HG03103 (cell line): ENCODE results near the gene DYNC1LI2.
"Not testable (repeated sequence)": the region's sequence is repeated elsewhere in the genome, so short reads cannot be mapped to it uniquely, and the experiment has no call there.

Experiments used
- ATAC-seq: cut with Tn5 transposase; IDR thresholded peaks from one replicate; pipeline ENCODE4 v1.9.1; 2021; ENCODE audit warnings: low read depth; ENCODE audit not compliant: unreplicated experiment

DYNC1LI2 gene

GRCh38 chr16:66698046-66698445, 53.4 kb downstream of the DYNC1LI2 start:
- no peak for ATAC-seq

- peak; percentile 88 for ATAC-seq
Measured at GRCh38 chr16:66696669-66697630, 54.5 kb downstream of the DYNC1LI2 start, which contains the start of gene CMTM4. Gene CMTM4 (minus strand): TSS chr16:66696743. CDS start chr16:66696525, 218 bp downstream.

DNA sequence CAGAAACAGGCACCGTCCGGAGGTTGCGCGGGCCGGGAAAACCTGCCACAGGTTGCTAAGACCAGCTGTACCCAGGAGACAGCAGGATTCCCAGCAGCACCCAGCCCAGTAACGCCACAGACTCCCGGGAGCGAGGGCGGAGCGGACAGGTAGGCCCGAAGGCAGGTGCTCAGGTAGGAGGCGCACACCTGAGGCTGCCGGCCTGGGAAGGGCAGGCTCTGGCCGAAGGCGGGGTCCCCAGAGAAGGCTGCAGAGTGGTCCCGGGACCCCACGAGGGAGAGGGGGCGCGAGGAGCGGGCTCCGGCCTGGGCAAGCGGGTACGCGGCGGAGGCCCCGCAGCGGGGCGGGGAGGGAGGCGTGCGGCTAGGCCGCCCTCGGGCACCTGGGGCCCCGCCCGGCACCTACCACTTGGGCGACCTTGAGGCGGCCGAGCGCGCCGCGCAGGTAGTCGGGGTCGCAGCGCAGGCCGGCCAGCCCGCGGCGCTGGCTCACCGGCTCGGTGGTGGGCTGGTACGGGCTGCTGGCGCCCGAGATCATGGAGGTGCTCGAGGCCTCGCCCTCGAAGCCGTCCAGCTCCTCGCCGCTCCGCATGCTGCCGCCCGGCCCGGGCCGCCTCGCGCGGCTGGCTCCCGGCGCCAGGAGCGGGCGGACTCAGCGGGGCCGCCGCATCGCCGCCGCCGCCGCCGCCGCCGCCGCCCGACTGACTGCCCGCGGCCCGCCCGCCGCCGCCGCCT, 55.3 kb downstream of the DYNC1LI2 start:
- ATAC-seq = peak; percentile 39

- no peak for ATAC-seq
Measured at GRCh38 chr16:66695471-66695934, 55.9 kb downstream of the DYNC1LI2 start.

DNA sequence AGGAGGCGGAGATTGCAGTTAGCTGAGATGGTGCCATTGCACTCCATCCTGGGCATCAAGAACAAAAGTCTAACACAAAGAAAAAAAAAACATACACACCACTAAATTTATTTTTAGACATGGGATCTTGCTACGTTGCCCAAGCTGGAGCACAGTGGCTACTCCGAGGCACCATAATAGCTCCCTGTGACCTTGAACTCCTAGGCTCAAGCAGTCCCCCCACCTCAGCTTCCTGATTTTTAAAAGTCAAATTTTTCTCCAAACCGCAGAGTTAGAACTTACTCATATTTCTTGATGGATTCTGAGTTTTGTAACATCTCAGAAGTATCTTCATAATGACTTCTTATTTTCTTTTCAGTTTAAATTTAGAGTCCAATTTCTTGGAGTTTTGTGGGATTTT, 58.3 kb downstream of the DYNC1LI2 start:
- ATAC-seq = no peak

DNA sequence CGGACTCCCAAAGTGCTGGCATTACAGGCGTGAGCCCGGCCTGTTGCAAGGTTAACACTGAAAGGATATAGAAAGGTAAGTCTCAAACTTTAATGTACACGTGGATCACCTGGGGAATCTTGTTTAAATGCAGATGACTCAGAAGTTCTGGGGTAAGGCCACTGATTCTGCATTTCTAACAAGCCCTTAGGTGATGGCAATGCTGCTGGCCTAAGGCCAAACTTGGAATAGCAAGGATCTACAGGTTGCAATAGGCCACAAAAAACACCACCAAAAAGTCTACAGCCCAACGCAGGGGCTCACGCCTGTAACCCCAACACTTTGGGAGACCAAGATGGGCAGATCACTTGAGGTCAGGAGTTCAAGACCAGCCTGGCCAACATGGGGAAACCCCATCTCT, 59.1 kb downstream of the DYNC1LI2 start:
- ATAC-seq = no peak

GRCh38 chr16:66691234-66691633, 60.2 kb downstream of the DYNC1LI2 start:
- no peak for ATAC-seq

DNA sequence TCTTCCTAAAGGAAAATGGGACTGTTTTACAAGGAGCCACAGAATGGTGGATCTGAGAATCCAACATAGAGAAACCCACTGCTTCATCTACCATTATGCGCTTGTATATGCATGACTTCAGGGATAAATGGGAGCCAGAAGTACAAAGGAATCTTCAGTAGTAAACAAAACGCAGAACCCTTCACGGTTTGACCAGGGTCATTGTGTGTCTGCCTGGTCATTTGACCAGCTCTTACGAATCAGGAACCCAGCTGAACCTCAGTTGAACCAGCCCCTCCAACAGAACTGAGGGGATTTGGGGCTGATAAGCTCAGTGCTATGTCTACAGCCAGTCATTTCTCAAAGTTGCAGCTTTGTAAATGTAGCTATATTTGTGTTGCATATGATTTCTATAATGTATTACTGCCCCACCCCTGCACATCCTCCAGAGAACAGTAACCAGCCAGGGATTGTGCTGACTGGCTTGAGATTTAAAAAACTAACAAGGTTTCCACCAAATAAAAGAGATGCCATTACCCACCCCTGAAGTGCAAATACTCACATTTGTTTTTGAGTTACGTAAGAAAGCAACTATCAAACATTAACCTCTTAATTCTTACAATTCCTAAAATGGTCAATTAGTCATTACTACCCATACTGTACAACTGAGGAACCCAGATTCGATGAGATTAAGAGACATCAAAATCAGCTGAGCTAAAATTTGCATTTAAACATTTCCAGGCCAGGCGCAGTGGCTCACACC, 61.1 kb downstream of the DYNC1LI2 start:
- ATAC-seq = no peak

GRCh38 chr16:66689282-66689681, 62.1 kb downstream of the DYNC1LI2 start:
- no peak for ATAC-seq

GRCh38 chr16:66687906-66688625, 63.3 kb downstream of the DYNC1LI2 start:
- no peak for ATAC-seq

DNA sequence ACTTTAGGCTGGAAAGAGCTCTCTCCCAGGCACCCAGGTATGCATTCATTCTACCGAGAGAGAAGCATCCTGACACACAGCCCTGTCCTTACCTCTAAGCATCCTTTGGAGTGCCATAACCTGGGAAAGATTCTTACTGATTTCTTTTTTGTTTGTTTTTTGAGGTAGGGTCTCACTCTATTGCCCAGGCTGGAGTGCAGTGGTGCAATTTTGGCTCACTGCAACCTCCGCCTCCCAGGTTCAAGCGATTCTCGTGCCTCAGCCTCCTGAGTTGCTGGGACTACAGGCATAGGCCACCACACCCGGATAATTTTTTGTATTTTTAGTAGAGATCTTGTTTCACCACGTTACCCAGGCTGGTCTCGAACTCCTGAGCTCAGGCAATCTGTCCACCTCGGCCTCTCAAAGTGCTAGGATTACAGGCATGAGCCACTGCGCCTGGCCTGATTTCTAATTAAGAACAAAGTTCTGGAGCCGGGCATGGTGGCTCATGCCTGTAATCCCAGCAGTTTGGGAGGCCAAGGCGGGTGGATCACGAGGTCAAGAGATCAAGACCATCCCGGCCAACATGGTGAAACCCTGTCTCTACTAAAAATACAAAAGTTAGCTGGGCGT, 65.8 kb downstream of the DYNC1LI2 start:
- ATAC-seq = not testable (repeated sequence)

- no peak for ATAC-seq
Measured at GRCh38 chr16:66682271-66682670, 69.1 kb downstream of the DYNC1LI2 start.

DNA sequence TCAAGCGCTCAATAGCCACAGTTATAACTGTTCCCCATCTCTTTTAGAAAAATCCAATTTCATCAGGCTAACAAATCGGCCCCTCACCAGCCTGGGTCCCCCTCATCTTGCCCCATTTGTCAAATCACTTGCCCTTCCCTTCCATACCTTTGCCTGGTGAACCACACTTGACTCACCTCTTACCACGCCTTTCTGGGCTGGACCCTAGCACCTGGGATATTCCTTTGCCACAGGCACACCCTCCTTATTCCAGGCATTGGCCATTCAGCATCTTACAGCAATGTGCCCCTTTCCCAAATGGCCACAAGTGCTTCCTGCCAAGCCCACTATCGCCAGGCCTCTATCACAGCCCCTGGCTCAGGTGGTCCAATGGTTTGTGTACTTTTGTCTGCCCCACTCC, 69.7 kb downstream of the DYNC1LI2 start:
- no peak for ATAC-seq

DNA sequence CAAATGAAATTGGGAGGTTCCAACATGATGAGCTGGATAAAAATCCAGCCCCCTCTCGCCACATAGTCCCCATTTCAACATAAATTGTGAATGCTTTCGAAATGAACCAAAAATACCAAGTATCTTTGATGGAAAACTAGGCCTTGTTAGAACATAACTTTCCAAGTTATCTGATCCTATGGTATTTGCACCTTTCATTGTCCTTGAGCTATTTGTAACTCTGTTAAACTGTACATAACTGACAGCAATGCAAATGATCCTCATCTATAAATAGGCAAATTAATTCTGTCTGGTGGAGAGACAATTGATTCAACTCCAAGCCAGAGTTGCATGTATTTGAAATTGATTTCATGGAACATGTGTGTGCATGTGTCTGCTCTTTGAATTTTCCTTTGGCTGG, 73.1 kb downstream of the DYNC1LI2 start:
- ATAC-seq = no peak

GRCh38 chr16:66677836-66678235, 73.6 kb downstream of the DYNC1LI2 start:
- no peak for ATAC-seq

- ATAC-seq = no peak
Measured at GRCh38 chr16:66677179-66677578, 74.2 kb downstream of the DYNC1LI2 start.

- no peak for ATAC-seq
Measured at GRCh38 chr16:66676599-66676998, 74.8 kb downstream of the DYNC1LI2 start.

- no peak for ATAC-seq
Measured at GRCh38 chr16:66673691-66674090, 77.7 kb downstream of the DYNC1LI2 start.
